GM12878 (cell line): Measurements from ENCODE around the gene TKT. TPM values are rescaled to one million over a fixed set of nuclear protein-coding genes. Genes with fewer than 3 reads are reported as not detected.

ENCODE experiments used
- ATAC-seq: fragments of 200-7000 bp; cut with Tn5 transposase; 3 replicates; pipeline ENCODE4 v1.9.1; 2020; ENCODE audit warnings: mild to moderate bottlenecking, moderate library complexity
- BruUV-seq: library from RNA; stranded (reverse); fragments of 400-500 nt; replicated peaks from 2 replicates; lab custom pipeline; 2021; lab: Mats Ljungman, UMichigan
- CTCF ChIA-PET: fragments of 300-600 bp; sonication (Branson Sonifier 250); formaldehyde crosslinking; extraction: SDS; loops from one replicate; lab custom pipeline; 2021; ENCODE audit warnings: inconsistent platforms; lab: Yijun Ruan, JAX
- POLR2A ChIA-PET: fragments of 350-600 bp; formaldehyde crosslinking; extraction: SDS; loops from one replicate; lab custom pipeline; 2021; ENCODE audit warnings: inconsistent platforms; lab: Charles Lee
- RAD21 ChIA-PET: fragments of 300-600 bp; sonication (Branson Sonifier 250); formaldehyde crosslinking; loops from one replicate; lab custom pipeline; 2023; ENCODE audit warnings: antibody characterized with exemption; ENCODE audit not compliant: unreplicated experiment; lab: Charles Lee
- SMC1A ChIA-PET: fragments of 300-600 bp; sonication (Branson Sonifier 250); formaldehyde crosslinking; loops from one replicate; lab custom pipeline; 2023; ENCODE audit not compliant: unreplicated experiment, uncharacterized antibody; lab: Charles Lee
- DNase-seq: peaks from one replicate; pipeline ENCODE4 v3.0.0-alpha.2; 2011; ENCODE audit warnings: low read depth, low spot score
- FAIRE-seq: peaks from 3 replicates; lab custom pipeline; 2011; peaks lifted over from hg19 to GRCh38; lab: Jason Lieb, UNC
- H2AFZ ChIP-seq: 2 replicates; pipeline ENCODE4 v1.6.0; 2011; ENCODE audit warnings: low read depth, low read length, control low read depth; ENCODE audit not compliant: control insufficient read depth
- H3K27ac ChIP-seq: 2 replicates; pipeline ENCODE4 v1.5.1; 2011; ENCODE audit warnings: control low read depth; ENCODE audit not compliant: control insufficient read depth, insufficient read depth
- H3K27me3 ChIP-seq, 2 experiments: replicated peaks in 1 of 2; 2 replicates each; pipeline versions ENCODE4 v1.6.0 to v1.6.1; 2011; ENCODE audit warnings: low read length in 1 of 2; ENCODE audit not compliant: control insufficient read depth in 2 of 2, insufficient read depth in 2 of 2
- H3K36me3 ChIP-seq, 2 experiments: 2 replicates each; pipeline ENCODE4 v1.5.1; 2011; ENCODE audit warnings: low read length in 1 of 2; ENCODE audit not compliant: control insufficient read depth in 2 of 2, insufficient read depth in 2 of 2
- H3K4me1 ChIP-seq: 2 replicates; pipeline ENCODE4 v1.6.1; 2011; ENCODE audit warnings: mild to moderate bottlenecking, low read length, moderate library complexity, mixed read lengths; ENCODE audit not compliant: control insufficient read depth, insufficient read depth
- H3K4me2 ChIP-seq: 2 replicates; pipeline ENCODE4 v1.6.0; 2011; ENCODE audit warnings: control low read depth; ENCODE audit not compliant: control insufficient read depth, insufficient read depth
- H3K4me3 ChIP-seq: fragments of 200-600 bp; sonication (generic); 2 replicates; pipeline ENCODE4 v1.5.1; 2016
- H3K79me2 ChIP-seq: 2 replicates; pipeline ENCODE4 v1.6.0; 2011; ENCODE audit warnings: low read length; ENCODE audit not compliant: control insufficient read depth, insufficient read depth
- H3K9ac ChIP-seq: 2 replicates; pipeline ENCODE4 v1.8.0; 2011; ENCODE audit warnings: low read length, control low read depth, mixed read lengths; ENCODE audit not compliant: control insufficient read depth, insufficient read depth
- H3K9me3 ChIP-seq: replicated peaks from 3 replicates; pipeline ENCODE4 v1.5.1; 2011; ENCODE audit warnings: mild to moderate bottlenecking, low read length; ENCODE audit not compliant: control insufficient read depth, insufficient read depth
- H4K20me1 ChIP-seq: 2 replicates; pipeline ENCODE4 v1.6.0; 2011; ENCODE audit not compliant: control insufficient read depth, insufficient read depth
- ATF7 ChIP-seq: fragments of 450-650 bp; IDR thresholded peaks from 2 replicates; pipeline ENCODE4 v1.6.1; 2016; ENCODE audit warnings: low read depth, mild to moderate bottlenecking
- EZH2 ChIP-seq: IDR thresholded peaks from 2 replicates; pipeline ENCODE4 v1.6.1; 2012; ENCODE audit warnings: low read depth, mild to moderate bottlenecking, control low read depth, inconsistent platforms, low read length, borderline replicate concordance; ENCODE audit not compliant: control insufficient read depth
- MTA3 ChIP-seq: IDR thresholded peaks from 2 replicates; pipeline ENCODE4 v1.6.1; 2012; ENCODE audit warnings: low read length, inconsistent platforms, borderline replicate concordance
- NR2C1 ChIP-seq: fragments of 450-650 bp; IDR thresholded peaks from 2 replicates; pipeline ENCODE4 v1.6.1; 2017; ENCODE audit warnings: antibody characterized with exemption, mild to moderate bottlenecking, moderate library complexity
- PAX8 ChIP-seq: fragments of 450-650 bp; IDR thresholded peaks from 2 replicates; pipeline ENCODE4 v1.6.1; 2017; ENCODE audit warnings: mild to moderate bottlenecking, moderate library complexity
- POLR2AphosphoS2 ChIP-seq: IDR thresholded peaks from 2 replicates; pipeline ENCODE4 v1.6.1; 2011; ENCODE audit warnings: low read depth, mild to moderate bottlenecking, low read length, improper control_type of control experiment, moderate library complexity
- RCOR1 ChIP-seq: conservative IDR thresholded peaks from 2 replicates; pipeline ENCODE4 v1.6.1; 2012; ENCODE audit warnings: low read depth, low read length, improper control_type of control experiment
- TBL1XR1 ChIP-seq: IDR thresholded peaks from 2 replicates; pipeline ENCODE4 v1.6.1; 2012; ENCODE audit warnings: low read depth, low read length, improper control_type of control experiment
- ZBED1 ChIP-seq: IDR thresholded peaks from 2 replicates; pipeline ENCODE4 v1.6.1; 2016; ENCODE audit warnings: borderline replicate concordance
- WGBS: methylation state at CpG from one replicate; pipeline ENCODE4 v1.1.6; 2016; ENCODE audit warnings: low lambda C conversion rate; ENCODE audit not compliant: insufficient replicate concordance, insufficient coverage; ENCODE audit errors: missing lambda C conversion rate; 5-methylcytosine and 5-hydroxymethylcytosine counted together
- in situ Hi-C: fragments of 300-500 bp; cut with MboI; formaldehyde crosslinking; loops from 9 replicates; pipeline ENCODE4 v1.14.3; 2018; ENCODE audit warnings: mixed read lengths
- intact Hi-C: fragments of 100-400 bp; cut with micrococcal nuclease; formaldehyde crosslinking; loops from one replicate; pipeline ENCODE4 v1.14.2; 2022; ENCODE audit not compliant: unreplicated experiment
- polyA plus RNA-seq, 11 experiments: library from polyadenylated mRNA; depleted of rRNA in 4 of 11; unstranded in 6 of 11; stranded (reverse) in 5 of 11; fragments of >200 nt; fragmentation: Nextera tagmentation in 4 of 11; fragmentation: Illumina TruSeq in 1 of 11; extraction: Ambion mirVana in 4 of 11; extraction: Trizol in 1 of 11; gene quantifications; 1 replicate in 1 of 11; 2 replicates in 10 of 11; pipeline versions ENCODE4 v1.2.1 to v1.2.3, GENCODE V29; 2011 to 2016; ENCODE audit warnings: inconsistent platforms in 2 of 11, missing spikeins in 2 of 11, low read depth in 1 of 11
- total RNA-seq, 4 experiments: library from RNA; depleted of rRNA in 3 of 4; stranded (reverse); fragments of >200 nt in 3 of 4; fragmentation: Illumina TruSeq in 1 of 4; extraction: Trizol in 1 of 4; gene quantifications; 2 replicates each; pipeline versions ENCODE4 v1.2.1 to v1.2.3, GENCODE V29; 2013 to 2021
- TF ChIP-seq, protein P1 (sequence below): fragments of 450-650 bp; IDR thresholded peaks from 2 replicates; pipeline ENCODE4 v1.6.1; 2016; ENCODE audit warnings: mild to moderate bottlenecking, moderate library complexity, borderline replicate concordance
- TF ChIP-seq, protein P2 (sequence below): IDR thresholded peaks from 2 replicates; pipeline ENCODE4 v1.6.1; 2012; ENCODE audit warnings: improper control_type of control experiment, low read depth, low read length; ENCODE audit not compliant: insufficient replicate concordance
- TF ChIP-seq, protein P3 (sequence below): IDR thresholded peaks from 2 replicates; pipeline ENCODE4 v1.6.1; 2012; ENCODE audit warnings: low read depth, low read length, improper control_type of control experiment

Gene TKT
- total and polyA plus RNA-seq, 10 of the 15 experiments (the other 5 are each of a cell fraction or from before 2014, with no cell fraction given): 56.4 to 385 (median 143) TPM

GRCh38 chr3:53211706-53212702 is 43.8 kb downstream of the TKT start:
- DNase-seq: no peak
- 96% methylated on average over 9 of the region's 9 CpGs for WGBS
- CTCF ChIA-PET: interaction anchor here (0.6 to 1.5 kb wide), 5 partner anchors 8 to 98 kb away, joined by 3 to 6 read pairs (median 3); no protein-coding TSS in a partner anchor
- no peak for TF ChIP-seq ZBED1
- TF ChIP-seq TBL1XR1: no peak
- TF ChIP-seq PAX8: no peak
- TF ChIP-seq EZH2: no peak
- TF ChIP-seq NR2C1: no peak
- no peak for TF ChIP-seq RCOR1
- TF ChIP-seq, protein P1, sequence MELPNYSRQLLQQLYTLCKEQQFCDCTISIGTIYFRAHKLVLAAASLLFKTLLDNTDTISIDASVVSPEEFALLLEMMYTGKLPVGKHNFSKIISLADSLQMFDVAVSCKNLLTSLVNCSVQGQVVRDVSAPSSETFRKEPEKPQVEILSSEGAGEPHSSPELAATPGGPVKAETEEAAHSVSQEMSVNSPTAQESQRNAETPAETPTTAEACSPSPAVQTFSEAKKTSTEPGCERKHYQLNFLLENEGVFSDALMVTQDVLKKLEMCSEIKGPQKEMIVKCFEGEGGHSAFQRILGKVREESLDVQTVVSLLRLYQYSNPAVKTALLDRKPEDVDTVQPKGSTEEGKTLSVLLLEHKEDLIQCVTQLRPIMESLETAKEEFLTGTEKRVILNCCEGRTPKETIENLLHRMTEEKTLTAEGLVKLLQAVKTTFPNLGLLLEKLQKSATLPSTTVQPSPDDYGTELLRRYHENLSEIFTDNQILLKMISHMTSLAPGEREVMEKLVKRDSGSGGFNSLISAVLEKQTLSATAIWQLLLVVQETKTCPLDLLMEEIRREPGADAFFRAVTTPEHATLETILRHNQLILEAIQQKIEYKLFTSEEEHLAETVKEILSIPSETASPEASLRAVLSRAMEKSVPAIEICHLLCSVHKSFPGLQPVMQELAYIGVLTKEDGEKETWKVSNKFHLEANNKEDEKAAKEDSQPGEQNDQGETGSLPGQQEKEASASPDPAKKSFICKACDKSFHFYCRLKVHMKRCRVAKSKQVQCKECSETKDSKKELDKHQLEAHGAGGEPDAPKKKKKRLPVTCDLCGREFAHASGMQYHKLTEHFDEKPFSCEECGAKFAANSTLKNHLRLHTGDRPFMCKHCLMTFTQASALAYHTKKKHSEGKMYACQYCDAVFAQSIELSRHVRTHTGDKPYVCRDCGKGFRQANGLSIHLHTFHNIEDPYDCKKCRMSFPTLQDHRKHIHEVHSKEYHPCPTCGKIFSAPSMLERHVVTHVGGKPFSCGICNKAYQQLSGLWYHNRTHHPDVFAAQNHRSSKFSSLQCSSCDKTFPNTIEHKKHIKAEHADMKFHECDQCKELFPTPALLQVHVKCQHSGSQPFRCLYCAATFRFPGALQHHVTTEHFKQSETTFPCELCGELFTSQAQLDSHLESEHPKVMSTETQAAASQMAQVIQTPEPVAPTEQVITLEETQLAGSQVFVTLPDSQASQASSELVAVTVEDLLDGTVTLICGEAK: no peak
- no peak for TF ChIP-seq ATF7
- TF ChIP-seq POLR2AphosphoS2: no peak
- TF ChIP-seq, protein P2, sequence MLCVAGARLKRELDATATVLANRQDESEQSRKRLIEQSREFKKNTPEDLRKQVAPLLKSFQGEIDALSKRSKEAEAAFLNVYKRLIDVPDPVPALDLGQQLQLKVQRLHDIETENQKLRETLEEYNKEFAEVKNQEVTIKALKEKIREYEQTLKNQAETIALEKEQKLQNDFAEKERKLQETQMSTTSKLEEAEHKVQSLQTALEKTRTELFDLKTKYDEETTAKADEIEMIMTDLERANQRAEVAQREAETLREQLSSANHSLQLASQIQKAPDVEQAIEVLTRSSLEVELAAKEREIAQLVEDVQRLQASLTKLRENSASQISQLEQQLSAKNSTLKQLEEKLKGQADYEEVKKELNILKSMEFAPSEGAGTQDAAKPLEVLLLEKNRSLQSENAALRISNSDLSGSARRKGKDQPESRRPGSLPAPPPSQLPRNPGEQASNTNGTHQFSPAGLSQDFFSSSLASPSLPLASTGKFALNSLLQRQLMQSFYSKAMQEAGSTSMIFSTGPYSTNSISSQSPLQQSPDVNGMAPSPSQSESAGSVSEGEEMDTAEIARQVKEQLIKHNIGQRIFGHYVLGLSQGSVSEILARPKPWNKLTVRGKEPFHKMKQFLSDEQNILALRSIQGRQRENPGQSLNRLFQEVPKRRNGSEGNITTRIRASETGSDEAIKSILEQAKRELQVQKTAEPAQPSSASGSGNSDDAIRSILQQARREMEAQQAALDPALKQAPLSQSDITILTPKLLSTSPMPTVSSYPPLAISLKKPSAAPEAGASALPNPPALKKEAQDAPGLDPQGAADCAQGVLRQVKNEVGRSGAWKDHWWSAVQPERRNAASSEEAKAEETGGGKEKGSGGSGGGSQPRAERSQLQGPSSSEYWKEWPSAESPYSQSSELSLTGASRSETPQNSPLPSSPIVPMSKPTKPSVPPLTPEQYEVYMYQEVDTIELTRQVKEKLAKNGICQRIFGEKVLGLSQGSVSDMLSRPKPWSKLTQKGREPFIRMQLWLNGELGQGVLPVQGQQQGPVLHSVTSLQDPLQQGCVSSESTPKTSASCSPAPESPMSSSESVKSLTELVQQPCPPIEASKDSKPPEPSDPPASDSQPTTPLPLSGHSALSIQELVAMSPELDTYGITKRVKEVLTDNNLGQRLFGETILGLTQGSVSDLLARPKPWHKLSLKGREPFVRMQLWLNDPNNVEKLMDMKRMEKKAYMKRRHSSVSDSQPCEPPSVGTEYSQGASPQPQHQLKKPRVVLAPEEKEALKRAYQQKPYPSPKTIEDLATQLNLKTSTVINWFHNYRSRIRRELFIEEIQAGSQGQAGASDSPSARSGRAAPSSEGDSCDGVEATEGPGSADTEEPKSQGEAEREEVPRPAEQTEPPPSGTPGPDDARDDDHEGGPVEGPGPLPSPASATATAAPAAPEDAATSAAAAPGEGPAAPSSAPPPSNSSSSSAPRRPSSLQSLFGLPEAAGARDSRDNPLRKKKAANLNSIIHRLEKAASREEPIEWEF: no peak
- TF ChIP-seq MTA3: no peak
- TF ChIP-seq, protein P3, sequence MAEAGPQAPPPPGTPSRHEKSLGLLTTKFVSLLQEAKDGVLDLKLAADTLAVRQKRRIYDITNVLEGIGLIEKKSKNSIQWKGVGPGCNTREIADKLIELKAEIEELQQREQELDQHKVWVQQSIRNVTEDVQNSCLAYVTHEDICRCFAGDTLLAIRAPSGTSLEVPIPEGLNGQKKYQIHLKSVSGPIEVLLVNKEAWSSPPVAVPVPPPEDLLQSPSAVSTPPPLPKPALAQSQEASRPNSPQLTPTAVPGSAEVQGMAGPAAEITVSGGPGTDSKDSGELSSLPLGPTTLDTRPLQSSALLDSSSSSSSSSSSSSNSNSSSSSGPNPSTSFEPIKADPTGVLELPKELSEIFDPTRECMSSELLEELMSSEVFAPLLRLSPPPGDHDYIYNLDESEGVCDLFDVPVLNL: no peak

More at GRCh38 chr3:53211706-53212702, 43.8 kb downstream of the TKT start:
- in situ Hi-C loops: no loop called here
- Histone ChIP-seq H3K9me3 (no peaks in the 10 kb centered on the region; the same call in 1 of the 3 replicates), H4K20me1 (no peaks in the 10 kb centered on the region), H3K36me3 (no peaks in the 10 kb centered on the region), H3K4me2 (no peak overlapping the region), H3K9ac (no peak overlapping the region), H3K27me3 (no peaks in the 10 kb centered on the region), H3K27ac (no peak overlapping the region), H3K4me3 (no peak overlapping the region), H3K4me1 (no peaks in the 10 kb centered on the region; the same call in 1 of the 2 replicates), H3K79me2 (no peaks in the 10 kb centered on the region), H2AFZ (no peak overlapping the region)
- RAD21 ChIA-PET: no interaction called here
- SMC1A ChIA-PET: no interaction called here
- POLR2A ChIA-PET: interaction anchor here (0.7 kb wide), 1 partner anchor 132 kb away, joined by 3 read pairs; no protein-coding TSS in a partner anchor
- intact Hi-C loops: no loop called here
- ATAC-seq (peak; percentile 53), FAIRE-seq (no peak)
- BruUV-seq: no TSS peak
